NCI-H1930 (cell line): ENCODE data around the gene ABCC3.
"Not testable (repeated sequence)": the region's sequence is repeated elsewhere in the genome, so short reads cannot be mapped to it uniquely, and the experiment has no call there.

Experiments
- DNase-seq, 2 experiments: peaks; one replicate each; lab custom pipeline; 2025; lab: John Stamatoyannopoulos, UW

ABCC3 gene

GRCh38 chr17:50666316-50666715, 31.6 kb downstream of the ABCC3 start:
- no peak for DNase-seq

GRCh38 chr17:50667259-50668024, 32.8 kb downstream of the ABCC3 start:
- no peak for DNase-seq

GRCh38 chr17:50668025-50668837, 33.5 kb downstream of the ABCC3 start:
- no peak for DNase-seq

DNA sequence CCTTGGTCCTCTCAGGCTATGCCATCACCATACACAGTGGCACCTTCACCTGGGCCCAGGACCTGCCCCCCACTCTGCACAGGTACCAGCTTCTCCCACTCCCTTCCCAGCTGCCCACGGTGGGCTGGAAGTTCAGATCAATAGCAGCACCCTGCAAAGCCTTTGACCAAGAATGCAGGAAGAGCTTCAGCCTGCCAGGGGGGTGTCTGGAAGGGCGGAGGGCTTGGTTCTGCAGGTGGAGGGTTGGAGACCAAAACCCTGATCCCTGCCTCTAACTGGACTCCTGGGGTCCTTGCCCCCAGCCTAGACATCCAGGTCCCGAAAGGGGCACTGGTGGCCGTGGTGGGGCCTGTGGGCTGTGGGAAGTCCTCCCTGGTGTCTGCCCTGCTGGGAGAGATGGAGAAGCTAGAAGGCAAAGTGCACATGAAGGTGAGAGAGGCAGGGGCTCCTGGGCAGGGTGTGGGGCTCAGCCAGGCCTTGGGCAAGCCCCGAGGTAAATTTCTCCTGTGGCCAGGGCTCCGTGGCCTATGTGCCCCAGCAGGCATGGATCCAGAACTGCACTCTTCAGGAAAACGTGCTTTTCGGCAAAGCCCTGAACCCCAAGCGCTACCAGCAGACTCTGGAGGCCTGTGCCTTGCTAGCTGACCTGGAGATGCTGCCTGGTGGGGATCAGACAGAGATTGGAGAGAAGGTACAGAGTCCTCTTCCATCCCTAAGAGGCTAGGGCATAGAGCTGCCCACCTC, 34.3 kb downstream of the ABCC3 start:
- DNase-seq = no peak

DNA sequence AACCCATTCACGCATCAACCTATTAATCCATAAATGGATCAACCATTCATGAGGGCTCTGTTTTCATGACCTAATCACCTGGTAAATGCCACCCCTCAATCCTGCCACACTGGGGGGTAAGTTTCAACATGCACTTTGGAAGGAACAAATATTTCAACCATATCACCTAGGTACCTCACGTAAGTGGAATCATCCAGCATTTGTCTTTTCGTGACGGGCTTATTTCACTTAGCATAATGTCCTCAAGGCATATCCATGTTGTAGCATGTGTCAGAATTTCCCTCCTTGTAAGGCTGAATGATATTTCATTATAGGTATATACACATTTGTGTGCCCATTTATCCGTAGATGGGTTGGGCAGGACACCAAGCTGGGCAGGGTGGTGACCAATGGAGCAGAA, 37.4 kb downstream of the ABCC3 start:
- DNase-seq = no peak

DNA sequence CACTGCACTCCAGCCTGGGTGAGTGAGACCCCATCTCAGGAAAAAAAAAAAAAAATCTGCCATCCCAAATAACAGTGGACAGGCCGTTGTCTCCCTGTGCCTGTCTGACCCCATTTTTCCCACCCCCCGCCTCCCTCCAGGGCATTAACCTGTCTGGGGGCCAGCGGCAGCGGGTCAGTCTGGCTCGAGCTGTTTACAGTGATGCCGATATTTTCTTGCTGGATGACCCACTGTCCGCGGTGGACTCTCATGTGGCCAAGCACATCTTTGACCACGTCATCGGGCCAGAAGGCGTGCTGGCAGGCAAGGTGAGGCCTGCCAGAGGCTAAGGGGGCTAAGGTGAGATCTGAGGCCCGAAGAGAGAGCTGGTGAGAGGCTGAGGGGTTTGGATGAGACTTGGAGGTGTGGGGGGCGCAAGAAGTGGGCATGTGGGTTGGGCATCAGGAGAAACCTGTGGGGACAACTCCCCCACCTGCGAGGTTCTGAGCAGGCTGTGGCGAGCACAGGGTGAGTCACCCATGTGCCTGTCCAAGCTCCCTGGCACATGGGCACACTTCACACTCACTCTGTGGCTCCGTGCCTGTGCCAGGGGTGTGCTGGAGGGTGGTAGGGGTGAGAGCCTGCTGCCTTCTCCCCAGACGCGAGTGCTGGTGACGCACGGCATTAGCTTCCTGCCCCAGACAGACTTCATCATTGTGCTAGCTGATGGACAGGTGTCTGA, 38.3 kb downstream of the ABCC3 start:
- no peak for DNase-seq

DNA sequence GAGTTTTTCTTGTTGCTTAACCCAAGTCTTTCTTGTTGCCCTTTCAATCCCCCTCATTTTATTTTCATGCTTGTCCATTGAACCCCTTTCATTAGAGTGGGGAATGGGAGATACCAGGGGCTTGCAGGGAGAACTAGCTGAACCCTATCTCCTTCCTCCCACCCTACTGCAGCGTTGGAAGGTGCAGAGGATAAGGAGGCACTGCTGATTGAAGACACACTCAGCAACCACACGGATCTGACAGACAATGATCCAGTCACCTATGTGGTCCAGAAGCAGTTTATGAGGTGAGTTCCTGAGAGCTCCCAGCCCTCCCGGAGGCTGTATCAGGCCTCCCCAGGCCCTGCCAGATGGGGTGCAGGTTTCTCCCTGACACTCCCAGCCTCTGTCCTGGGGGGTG, 40.5 kb downstream of the ABCC3 start:
- no peak for DNase-seq

DNA sequence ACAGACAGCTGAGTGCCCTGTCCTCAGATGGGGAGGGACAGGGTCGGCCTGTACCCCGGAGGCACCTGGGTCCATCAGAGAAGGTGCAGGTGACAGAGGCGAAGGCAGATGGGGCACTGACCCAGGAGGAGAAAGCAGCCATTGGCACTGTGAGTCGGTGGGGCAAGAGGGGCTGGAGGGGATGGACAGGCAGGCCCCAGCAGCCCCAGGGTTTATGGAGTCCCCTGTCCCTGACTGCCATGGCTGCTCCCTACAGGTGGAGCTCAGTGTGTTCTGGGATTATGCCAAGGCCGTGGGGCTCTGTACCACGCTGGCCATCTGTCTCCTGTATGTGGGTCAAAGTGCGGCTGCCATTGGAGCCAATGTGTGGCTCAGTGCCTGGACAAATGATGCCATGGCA, 40.9 kb downstream of the ABCC3 start:
- DNase-seq = no peak

DNA sequence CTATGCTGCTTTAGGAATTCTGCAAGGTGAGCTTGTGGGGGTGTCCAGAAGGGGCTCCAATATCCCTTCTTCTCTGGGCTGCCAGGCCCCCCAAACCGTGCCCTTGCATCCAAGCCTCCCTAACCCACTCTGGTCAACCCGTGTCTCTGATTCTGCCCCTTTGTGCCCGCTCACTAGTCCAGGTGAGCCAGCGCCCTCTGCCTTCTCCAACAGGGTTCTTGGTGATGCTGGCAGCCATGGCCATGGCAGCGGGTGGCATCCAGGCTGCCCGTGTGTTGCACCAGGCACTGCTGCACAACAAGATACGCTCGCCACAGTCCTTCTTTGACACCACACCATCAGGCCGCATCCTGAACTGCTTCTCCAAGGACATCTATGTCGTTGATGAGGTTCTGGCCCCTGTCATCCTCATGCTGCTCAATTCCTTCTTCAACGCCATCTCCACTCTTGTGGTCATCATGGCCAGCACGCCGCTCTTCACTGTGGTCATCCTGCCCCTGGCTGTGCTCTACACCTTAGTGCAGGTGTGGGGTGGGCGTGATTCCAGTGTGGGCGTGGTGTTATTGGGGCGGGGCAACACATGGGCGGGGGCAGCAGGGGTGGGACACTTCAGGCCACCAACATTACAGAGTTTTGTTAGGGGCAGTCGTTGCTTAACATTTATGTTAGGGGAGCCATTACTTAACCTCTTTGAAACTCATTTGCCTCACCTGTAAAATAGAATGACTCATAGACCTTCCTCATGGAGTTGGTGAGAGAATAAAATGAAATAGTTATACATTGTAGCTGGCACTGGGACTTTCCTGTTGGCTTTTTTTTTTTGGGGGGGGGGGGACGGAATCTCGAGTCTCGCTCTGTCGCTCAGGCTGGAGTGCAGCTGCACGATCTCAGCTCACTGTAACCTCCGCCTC, 41.6 kb downstream of the ABCC3 start:
- no peak for DNase-seq

GRCh38 chr17:50677851-50678375, 43.2 kb downstream of the ABCC3 start:
- DNase-seq = no peak

DNA sequence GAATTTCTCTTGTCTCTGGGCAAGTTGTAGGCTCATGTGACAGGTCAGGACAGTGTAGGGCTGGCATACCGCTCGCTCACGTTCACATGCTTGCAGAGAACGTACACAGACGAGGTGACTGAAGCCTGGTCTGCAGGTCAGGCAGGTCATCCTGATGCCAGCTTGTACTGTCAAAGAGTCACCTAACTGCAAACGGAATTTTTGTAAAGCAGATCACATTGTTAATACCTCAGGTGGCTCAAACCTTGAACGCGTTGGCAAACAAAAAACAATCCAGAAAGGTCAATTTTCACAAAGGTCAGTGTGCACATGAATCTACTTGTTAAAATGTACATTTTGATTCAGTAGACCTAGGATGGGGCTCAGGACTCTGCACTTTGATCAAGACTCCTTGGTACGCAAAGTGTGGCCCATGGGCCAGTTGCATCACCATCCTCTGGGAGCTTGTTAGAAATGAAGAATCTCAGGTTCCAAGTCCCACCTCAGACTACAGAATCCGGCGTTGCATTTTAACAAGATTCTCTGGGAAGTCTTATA, 44.4 kb downstream of the ABCC3 start:
- DNase-seq = no peak

DNA sequence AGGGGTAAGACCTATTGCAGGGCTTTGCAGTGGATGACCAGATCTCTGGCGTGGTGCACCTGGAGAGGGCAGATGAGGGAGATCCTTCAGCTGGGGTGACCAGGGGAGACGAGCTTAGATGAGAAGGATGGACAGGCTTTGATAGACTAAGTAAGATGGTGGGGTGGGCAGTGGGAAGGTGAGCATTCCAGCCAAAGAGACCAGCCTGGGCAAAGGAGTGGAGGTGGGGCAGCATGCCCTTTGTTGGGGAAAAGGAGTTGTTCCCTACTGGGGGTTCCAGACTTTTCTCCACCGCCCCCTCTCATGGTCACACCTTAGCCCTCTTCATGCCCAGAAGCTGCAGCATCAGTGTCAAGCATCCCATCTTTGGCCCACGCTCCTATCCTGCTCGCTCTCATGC, 45.4 kb downstream of the ABCC3 start:
- no peak for DNase-seq

DNA sequence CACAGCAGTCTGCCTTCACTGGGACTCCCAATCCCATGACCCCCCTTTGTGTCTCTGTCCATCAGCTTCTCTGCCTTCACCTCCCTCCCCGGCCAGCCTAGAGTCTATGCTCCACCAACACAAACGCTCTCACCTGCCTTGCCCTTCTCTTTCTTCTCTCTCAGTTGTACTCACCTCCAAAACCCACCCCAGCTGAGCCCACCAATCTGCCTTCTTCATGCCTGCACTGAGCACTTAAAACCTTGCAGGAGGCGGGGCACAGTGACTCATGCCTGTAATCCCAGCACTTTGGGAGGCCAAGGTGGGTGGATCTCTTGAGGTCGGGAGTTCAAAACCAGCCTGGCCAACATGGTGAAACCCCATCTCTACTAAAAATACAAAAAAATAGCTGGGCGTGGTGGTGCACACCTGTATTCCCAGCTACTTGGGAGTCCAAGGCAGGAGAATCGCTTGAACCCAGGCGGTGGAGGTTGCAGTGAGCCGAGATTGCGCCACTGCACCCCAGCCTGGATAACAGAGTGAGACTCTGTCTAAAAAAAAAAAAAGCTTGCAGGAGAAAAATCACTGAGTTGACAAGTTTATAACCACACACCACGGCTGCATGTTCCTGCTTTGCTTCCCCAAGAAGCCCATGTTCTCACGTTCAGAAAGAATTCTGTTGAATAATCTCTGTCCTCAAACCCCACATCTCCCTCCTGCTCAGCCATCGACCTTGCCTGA, 46.0 kb downstream of the ABCC3 start:
- not testable (repeated sequence) for DNase-seq

- DNase-seq = peak in 1 of 2 experiments; percentile 23
Measured at GRCh38 chr17:50681263-50682200, 46.9 kb downstream of the ABCC3 start.

GRCh38 chr17:50682441-50682840, 47.8 kb downstream of the ABCC3 start:
- DNase-seq = no peak

DNA sequence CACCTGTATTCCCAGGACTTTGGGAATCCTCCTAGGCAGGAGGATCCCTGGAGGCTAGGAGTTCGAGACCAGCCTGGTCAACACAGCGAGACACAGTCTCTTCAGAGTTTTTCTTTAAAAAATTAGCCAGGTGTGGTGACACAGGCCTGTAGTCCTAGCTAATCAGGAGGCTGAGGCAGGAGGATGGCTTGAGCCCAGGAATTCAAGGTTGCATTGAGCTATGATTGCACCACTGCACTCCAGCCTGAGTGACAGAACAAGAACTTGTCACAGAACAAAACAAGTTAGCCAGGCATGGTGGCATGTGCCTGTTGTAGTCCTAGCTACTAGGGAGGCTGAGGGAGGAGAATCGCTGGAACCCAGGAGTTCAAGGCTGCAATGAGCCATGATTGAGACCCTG, 48.3 kb downstream of the ABCC3 start:
- DNase-seq = no peak

- DNase-seq = no peak
Measured at GRCh38 chr17:50683434-50684287, 49.0 kb downstream of the ABCC3 start.

DNA sequence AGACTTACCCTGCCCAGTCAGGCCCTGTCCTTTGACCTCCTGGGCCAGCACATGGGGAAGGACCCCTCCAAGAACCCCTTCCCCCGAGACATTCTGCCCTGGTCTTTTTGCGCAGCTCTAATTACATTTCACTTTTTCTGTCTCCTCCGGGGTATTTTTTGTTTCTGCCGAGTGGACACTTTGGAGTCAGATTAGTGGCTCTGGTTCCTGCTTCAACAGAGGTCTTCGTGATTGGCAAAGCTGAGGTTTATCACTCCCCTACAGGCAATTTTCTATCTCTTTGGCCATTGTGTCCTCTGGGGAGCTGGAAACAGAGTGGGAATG, 49.6 kb downstream of the ABCC3 start:
- DNase-seq = no peak
